ENCODE results near the gene ZNF330. TPM values are rescaled to one million over a fixed set of nuclear protein-coding genes. Genes with fewer than 3 reads are reported as not detected.

Gene ZNF330
- polyA plus RNA-seq, 1 donor from 2014 or later = 32.3 TPM

- no peaks in the 10 kb centered on the region for H3K9me2 ChIP-seq (ENCODE audit: insufficient read depth, low read length)
- no peak overlapping the region for H3K4me2 ChIP-seq (ENCODE audit: low read length)
- H4K20me1 ChIP-seq (ENCODE audit: insufficient read depth) = no peaks in the 10 kb centered on the region
- H3K79me2 ChIP-seq (replicated peaks; ENCODE audit: insufficient read depth, low read length) = no peaks in the 10 kb centered on the region
- no peaks in the 10 kb centered on the region for H3F3A ChIP-seq (ENCODE audit: insufficient read depth, low read length, poor library complexity, severe bottlenecking)
- H3K4me3 ChIP-seq (ENCODE audit: low read length) = no peak overlapping the region
- no peak overlapping the region for H2AFZ ChIP-seq (ENCODE audit: low read depth, low read length)
- no peak overlapping the region for H3K27ac ChIP-seq (ENCODE audit: low read length)
- no peaks in the 10 kb centered on the region for H3K36me3 ChIP-seq (ENCODE audit: insufficient read depth, low read length)
- H3K9ac ChIP-seq (ENCODE audit: low read length) = no peak overlapping the region
- H3K27me3 ChIP-seq (ENCODE audit: insufficient read depth, low read depth, low read length) = no peaks in the 10 kb centered on the region
- TF ChIP-seq TAF1 (IDR thresholded peaks at IDR 0.05; ENCODE audit: low read depth) (no peak), REST (IDR thresholded peaks at IDR 0.05; ENCODE audit: borderline replicate concordance) (no peak), MXI1 (conservative IDR thresholded peaks at IDR 0.05; ENCODE audit: poor library complexity, severe bottlenecking) (no peak), CTCF (IDR thresholded peaks at IDR 0.05; ENCODE audit: poor library complexity, severe bottlenecking) (no peak), SMC3 (conservative IDR thresholded peaks at IDR 0.05; ENCODE audit: poor library complexity) (no peak), POLR2AphosphoS5 (IDR thresholded peaks at IDR 0.05) (no peak), EP300 (conservative IDR thresholded peaks at IDR 0.05; ENCODE audit: poor library complexity, severe bottlenecking) (no peak), RAD21 (conservative IDR thresholded peaks at IDR 0.05) (no peak), EZH2 (IDR thresholded peaks at IDR 0.05; ENCODE audit: borderline replicate concordance, insufficient read depth, low read length, poor library complexity, severe bottlenecking) (no peak)
- H3K9me3 ChIP-seq (ENCODE audit: low read length) = no peaks in the 10 kb centered on the region
These were observed 27.1 kb upstream of the ZNF330 start for GRCh38 chr4:141193516-141194034.

GRCh38 chr4:141195095-141195707, 25.5 kb upstream of the ZNF330 start:
- H3K79me2 ChIP-seq (replicated peaks; ENCODE audit: insufficient read depth, low read length) = no peaks in the 10 kb centered on the region
- no peak overlapping the region for H2AFZ ChIP-seq (ENCODE audit: low read depth, low read length)
- H3K27me3 ChIP-seq (ENCODE audit: insufficient read depth, low read depth, low read length) = no peaks in the 10 kb centered on the region
- no peak overlapping the region for H3K4me2 ChIP-seq (ENCODE audit: low read length)
- H3K9me3 ChIP-seq (ENCODE audit: low read length) = no peaks in the 10 kb centered on the region
- no peaks in the 10 kb centered on the region for H3K36me3 ChIP-seq (ENCODE audit: insufficient read depth, low read length)
- no peak for TF ChIP-seq EZH2 (IDR thresholded peaks at IDR 0.05; ENCODE audit: borderline replicate concordance, insufficient read depth, low read length, poor library complexity, severe bottlenecking)
- H3K9me2 ChIP-seq (ENCODE audit: insufficient read depth, low read length) = no peaks in the 10 kb centered on the region
- no peak overlapping the region for H3K27ac ChIP-seq (ENCODE audit: low read length)
- H4K20me1 ChIP-seq (ENCODE audit: insufficient read depth) = no peaks in the 10 kb centered on the region
- no peak overlapping the region for H3K4me3 ChIP-seq (ENCODE audit: low read length)
- no peaks in the 10 kb centered on the region for H3F3A ChIP-seq (ENCODE audit: insufficient read depth, low read length, poor library complexity, severe bottlenecking)
- no peak overlapping the region for H3K9ac ChIP-seq (ENCODE audit: low read length)
